Colonic mucosa (tissue), 4 donors: ENCODE measurements around the gene GALNT14. TPM values are rescaled to one million over a fixed set of nuclear protein-coding genes. Genes with fewer than 3 reads are reported as not detected.
A peak's percentile ranks its signal among the peaks of the same experiment; 100 is the strongest.
"Not testable (repeated sequence)": the region's sequence is repeated elsewhere in the genome, so short reads cannot be mapped to it uniquely, and the experiment has no call there.

Experiments
- DNase-seq: peaks from one replicate; pipeline ENCODE4 v3.0.0-alpha.2; 2020
- H3K27ac ChIP-seq: fragments of 200-600 bp; one replicate; pipeline ENCODE4 v1.8.0; 2021
- H3K27me3 ChIP-seq: fragments of 200-600 bp; one replicate; pipeline ENCODE4 v1.8.0; 2021
- H3K36me3 ChIP-seq: fragments of 200-600 bp; one replicate; pipeline ENCODE4 v1.8.0; 2021
- H3K4me1 ChIP-seq: fragments of 200-600 bp; one replicate; pipeline ENCODE4 v1.8.0; 2021; ENCODE audit warnings: mild to moderate bottlenecking
- H3K4me3 ChIP-seq: fragments of 200-600 bp; one replicate; pipeline ENCODE4 v1.8.0; 2021
- H3K9ac ChIP-seq, 2 donors: one replicate each; pipeline ENCODE4 v1.7.0; 2013; ENCODE audit warnings: control low read depth in 2 of 2, low read depth in 2 of 2, low read length in 2 of 2
- H3K9me3 ChIP-seq: fragments of 200-600 bp; one replicate; pipeline ENCODE4 v1.8.0; 2021
- intact Hi-C: fragments of 100-400 bp; cut with DNase I; formaldehyde crosslinking; loops from one replicate; pipeline ENCODE4 v1.14.1; 2022
- total RNA-seq, 2 donors: library from RNA; stranded (reverse); fragmentation: NEBNext Ultra II Directional in 1 of 2; extraction: Animal tissue kit (Norgen Biotek cat#: 25700) in 1 of 2; gene quantifications; one replicate each; pipeline ENCODE4 v1.2.1, GENCODE V29; 2021
- TF ChIP-seq, protein P1 (sequence below): fragments of 200-600 bp; IDR thresholded peaks from one replicate; pipeline ENCODE4 v1.8.0; 2022; ENCODE audit warnings: antibody characterized with exemption, mild to moderate bottlenecking
- donor health status: healthy.
- donor health status: DM: no; HTN: no; CAD: no.
- donor health status: DM: no; HTN: no; CAD: no.

The GALNT14 gene, protein sequence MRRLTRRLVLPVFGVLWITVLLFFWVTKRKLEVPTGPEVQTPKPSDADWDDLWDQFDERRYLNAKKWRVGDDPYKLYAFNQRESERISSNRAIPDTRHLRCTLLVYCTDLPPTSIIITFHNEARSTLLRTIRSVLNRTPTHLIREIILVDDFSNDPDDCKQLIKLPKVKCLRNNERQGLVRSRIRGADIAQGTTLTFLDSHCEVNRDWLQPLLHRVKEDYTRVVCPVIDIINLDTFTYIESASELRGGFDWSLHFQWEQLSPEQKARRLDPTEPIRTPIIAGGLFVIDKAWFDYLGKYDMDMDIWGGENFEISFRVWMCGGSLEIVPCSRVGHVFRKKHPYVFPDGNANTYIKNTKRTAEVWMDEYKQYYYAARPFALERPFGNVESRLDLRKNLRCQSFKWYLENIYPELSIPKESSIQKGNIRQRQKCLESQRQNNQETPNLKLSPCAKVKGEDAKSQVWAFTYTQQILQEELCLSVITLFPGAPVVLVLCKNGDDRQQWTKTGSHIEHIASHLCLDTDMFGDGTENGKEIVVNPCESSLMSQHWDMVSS
- under 1 TPM; 0.15 to 0.45 TPM for total RNA-seq

GRCh38 chr2:31138037-31138962 lies at the start of gene GALNT14:
Gene GALNT14 (minus strand): TSS chr2:31138440. CDS start chr2:31138086, 354 bp downstream.
- Histone ChIP-seq H3K4me1 (no peaks in the 10 kb centered on the region), H3K9me3 (no peaks in the 10 kb centered on the region), H3K4me3 (peak within 1 kb of the TSS; percentile 47), H3K27ac (no peak within 1 kb of the TSS), H3K36me3 (no peaks in the 10 kb centered on the region), H3K9ac (no peak within 1 kb of the TSS), H3K27me3 (peaks cover 31% of the 10 kb centered on the region)
- intact Hi-C loops = no loop called here
- peak; percentile 30 for DNase-seq
- TF ChIP-seq, protein P1, sequence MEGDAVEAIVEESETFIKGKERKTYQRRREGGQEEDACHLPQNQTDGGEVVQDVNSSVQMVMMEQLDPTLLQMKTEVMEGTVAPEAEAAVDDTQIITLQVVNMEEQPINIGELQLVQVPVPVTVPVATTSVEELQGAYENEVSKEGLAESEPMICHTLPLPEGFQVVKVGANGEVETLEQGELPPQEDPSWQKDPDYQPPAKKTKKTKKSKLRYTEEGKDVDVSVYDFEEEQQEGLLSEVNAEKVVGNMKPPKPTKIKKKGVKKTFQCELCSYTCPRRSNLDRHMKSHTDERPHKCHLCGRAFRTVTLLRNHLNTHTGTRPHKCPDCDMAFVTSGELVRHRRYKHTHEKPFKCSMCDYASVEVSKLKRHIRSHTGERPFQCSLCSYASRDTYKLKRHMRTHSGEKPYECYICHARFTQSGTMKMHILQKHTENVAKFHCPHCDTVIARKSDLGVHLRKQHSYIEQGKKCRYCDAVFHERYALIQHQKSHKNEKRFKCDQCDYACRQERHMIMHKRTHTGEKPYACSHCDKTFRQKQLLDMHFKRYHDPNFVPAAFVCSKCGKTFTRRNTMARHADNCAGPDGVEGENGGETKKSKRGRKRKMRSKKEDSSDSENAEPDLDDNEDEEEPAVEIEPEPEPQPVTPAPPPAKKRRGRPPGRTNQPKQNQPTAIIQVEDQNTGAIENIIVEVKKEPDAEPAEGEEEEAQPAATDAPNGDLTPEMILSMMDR = peak; percentile 25

DNA sequence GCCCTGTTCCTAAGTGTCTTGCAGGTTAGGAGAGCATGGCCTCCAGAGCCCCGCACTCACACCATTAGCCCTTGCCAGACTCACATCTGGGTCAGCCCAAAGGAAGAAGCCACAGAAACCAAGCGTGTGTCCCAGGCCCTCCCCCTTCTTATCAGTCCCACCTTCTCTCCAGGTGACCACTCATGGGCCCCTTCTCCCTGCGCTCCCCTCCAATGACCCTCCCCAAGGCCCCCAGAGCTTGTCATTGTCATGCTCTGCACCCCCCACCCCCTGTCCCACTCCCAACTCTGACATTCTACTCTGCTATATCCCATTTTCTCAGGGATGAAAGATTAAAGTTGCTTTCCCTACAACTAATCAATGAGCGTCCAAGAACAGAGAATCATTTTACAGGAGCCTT lies 48.9 kb upstream of the GALNT14 start:
- H3K4me1 ChIP-seq = no peaks in the 10 kb centered on the region
- intact Hi-C loops = no loop called here
- H3K9ac ChIP-seq = no peak overlapping the region
- DNase-seq = no peak
- H3K27me3 ChIP-seq = no peaks in the 10 kb centered on the region
- TF ChIP-seq, protein P1 = no peak
- H3K9me3 ChIP-seq = no peaks in the 10 kb centered on the region
- H3K4me3 ChIP-seq = no peak overlapping the region
- H3K36me3 ChIP-seq = no peaks in the 10 kb centered on the region
- no peak overlapping the region for H3K27ac ChIP-seq

- H3K9me3 ChIP-seq, intact Hi-C loops, H3K36me3 ChIP-seq: not testable (repeated sequence)
Observed at GRCh38 chr2:31183973-31184372, 45.7 kb upstream of the GALNT14 start.

DNA sequence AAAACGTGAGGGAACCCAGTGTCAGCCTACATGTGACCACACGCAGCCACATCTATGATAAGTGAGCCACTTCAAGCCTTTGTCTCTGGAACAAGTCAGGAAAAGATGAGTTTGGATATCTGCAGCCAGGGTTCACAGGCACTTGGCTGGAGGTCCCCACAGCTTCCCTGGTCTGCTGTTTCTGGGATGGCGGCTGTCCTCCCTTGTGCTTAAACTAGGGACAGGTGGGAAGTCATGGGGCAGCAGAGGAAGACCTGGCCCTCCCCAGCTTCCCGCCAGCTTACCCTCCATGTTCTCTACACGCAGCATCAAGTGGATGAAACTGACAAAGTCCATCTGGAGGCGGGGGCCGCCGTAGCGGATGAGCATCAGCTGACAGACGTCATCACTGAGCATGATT lies 38.5 kb upstream of the GALNT14 start:
- intact Hi-C loops = loop anchor here (10.0 kb wide), 1 partner anchor 1012 kb away; no protein-coding TSS in a partner anchor
- TF ChIP-seq, protein P1 = no peak

More at GRCh38 chr2:31183973-31184372, 45.7 kb upstream of the GALNT14 start:
- not testable (repeated sequence) for H3K27me3 ChIP-seq, H3K27ac ChIP-seq, DNase-seq, H3K4me1 ChIP-seq, H3K4me3 ChIP-seq, H3K9ac ChIP-seq

DNA sequence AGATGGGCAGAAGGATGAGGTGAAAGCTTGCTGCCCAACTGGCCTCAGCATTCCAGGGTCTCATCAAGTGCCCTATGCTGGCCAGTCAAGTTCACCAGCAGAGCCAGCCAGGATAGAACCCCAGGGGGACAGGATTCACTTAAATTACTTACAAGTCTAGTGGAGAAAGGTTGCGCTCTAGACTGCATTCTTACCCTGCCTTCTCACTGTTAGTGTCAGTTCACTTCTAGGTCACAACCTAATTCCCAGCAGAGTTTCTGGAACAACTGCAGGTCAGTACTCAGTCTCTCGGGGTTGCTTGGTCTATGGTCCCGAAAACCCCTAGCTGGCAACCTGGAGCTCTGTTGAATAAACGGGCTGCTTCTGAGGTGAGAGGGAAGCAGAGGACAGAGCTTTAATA lies 32.9 kb upstream of the GALNT14 start:
- TF ChIP-seq, protein P1 = no peak
- no peak for DNase-seq
- no peak overlapping the region for H3K4me3 ChIP-seq
- no peaks in the 10 kb centered on the region for H3K9me3 ChIP-seq
- H3K9ac ChIP-seq = no peak overlapping the region
- H3K36me3 ChIP-seq = no peaks in the 10 kb centered on the region
- H3K27me3 ChIP-seq = no peaks in the 10 kb centered on the region
- intact Hi-C loops = loop anchor here (5.0 to 10.0 kb wide), 2 partner anchors 459 to 1006 kb away; no protein-coding TSS in a partner anchor
- no peaks in the 10 kb centered on the region for H3K4me1 ChIP-seq
- H3K27ac ChIP-seq = no peak overlapping the region

More for the DNA sequence above, 38.5 kb upstream of the GALNT14 start:
- Histone ChIP-seq H3K9ac (no peak overlapping the region), H3K36me3 (no peaks in the 10 kb centered on the region), H3K27ac (no peak overlapping the region), H3K27me3 (no peaks in the 10 kb centered on the region), H3K9me3 (no peaks in the 10 kb centered on the region), H3K4me1 (no peaks in the 10 kb centered on the region), H3K4me3 (no peak overlapping the region)
- no peak for DNase-seq
